HG03196 (cell line): ENCODE data around the gene SHLD1.
A peak's percentile ranks its signal among the peaks of the same experiment; 100 is the strongest.
"Not testable (repeated sequence)": the region's sequence is repeated elsewhere in the genome, so short reads cannot be mapped to it uniquely, and the experiment has no call there.

ENCODE experiments used
- ATAC-seq: cut with Tn5 transposase; IDR thresholded peaks from one replicate; pipeline ENCODE4 v1.9.1; 2021; ENCODE audit not compliant: unreplicated experiment

Gene SHLD1

GRCh38 chr20:5735845-5736510 is 14.2 kb upstream of the SHLD1 start:
- no peak for ATAC-seq

DNA sequence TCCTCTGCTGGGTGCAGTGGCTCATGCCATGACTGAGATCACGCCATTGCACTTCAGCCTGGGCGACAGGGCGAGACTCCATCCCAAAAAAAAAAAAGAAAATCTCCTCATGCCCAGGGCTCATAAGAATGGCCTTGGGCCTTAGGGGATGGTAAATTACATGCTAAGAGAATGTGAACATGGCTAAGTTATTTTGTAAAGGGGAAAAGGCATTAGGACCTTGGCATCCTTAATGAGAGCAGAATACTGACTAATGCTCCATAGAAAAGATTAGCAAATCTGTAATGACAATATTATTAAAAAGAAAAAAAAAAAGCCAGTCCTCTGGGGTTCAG is 12.6 kb upstream of the SHLD1 start:
- ATAC-seq = no peak

GRCh38 chr20:5737966-5738365 is 12.2 kb upstream of the SHLD1 start:
- ATAC-seq = no peak

- not testable (repeated sequence) for ATAC-seq
Measured at GRCh38 chr20:5740643-5741042, 9.6 kb upstream of the SHLD1 start.

DNA sequence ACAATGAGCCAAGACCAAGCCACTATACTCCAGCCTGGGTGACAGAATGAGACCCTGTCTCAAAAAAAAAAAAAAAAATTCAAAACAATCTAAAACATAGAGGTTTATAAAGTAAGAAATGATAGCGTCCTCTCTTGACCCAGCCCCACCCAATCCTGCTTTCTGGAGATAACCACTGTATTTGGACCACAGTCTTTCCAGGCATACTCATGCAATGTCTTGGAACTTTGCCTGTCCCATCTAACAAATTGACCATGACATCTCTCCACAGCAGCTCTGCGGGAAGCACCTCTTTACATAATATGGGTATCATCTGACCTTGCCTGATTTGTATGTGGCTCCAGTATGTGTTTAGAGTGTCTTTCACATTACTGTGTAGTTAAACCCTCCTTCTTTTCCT is 9.1 kb upstream of the SHLD1 start:
- no peak for ATAC-seq

DNA sequence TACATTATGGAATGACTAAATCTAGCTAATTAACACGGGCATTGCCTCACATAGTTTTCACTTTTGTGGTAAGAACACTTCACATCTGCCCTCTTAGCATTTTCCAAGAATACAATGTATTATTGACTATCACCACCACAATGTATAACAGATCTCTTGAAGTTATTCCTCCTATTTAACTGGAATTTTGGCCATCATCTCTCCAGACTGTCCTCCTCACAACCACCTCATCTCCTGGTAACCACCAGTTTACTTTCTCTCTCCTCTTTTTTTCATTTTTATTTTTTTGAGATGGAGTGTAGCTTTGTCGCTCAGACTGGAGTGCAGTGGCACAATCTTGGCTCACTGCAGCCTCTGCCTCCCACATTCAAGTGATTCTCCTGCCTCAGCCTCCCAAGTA is 8.2 kb upstream of the SHLD1 start:
- ATAC-seq = no peak

DNA sequence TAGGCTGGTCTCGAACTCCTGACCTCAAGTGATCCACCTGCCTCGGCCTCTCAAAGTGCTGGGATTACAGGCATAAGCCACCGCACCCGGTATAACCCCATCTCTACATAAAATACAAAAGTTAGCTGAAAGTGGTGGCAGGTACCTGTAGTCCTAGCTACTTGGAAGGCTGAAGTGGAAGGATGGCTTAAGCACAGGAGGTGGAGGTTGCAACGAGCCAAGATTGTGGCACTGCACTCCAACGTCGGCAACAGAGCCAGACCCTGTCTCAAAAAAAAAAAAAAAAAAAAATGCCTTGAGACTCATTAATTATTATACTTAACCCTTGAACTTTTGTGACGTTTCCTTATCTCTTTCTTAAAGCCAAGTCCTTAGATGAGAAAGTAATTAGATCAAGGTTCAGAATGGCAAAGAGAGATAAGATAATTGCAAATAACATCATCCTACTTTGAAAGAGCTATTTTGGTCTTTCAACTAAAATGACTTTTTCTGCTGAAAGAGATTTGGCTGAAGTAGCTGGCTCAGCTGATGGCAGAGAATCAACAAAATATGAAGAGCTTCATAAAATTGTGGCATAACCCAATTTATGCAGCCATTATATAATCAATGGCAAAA is 4.7 kb upstream of the SHLD1 start:
- ATAC-seq = no peak

GRCh38 chr20:5746064-5746463 is 4.1 kb upstream of the SHLD1 start:
- no peak for ATAC-seq

DNA sequence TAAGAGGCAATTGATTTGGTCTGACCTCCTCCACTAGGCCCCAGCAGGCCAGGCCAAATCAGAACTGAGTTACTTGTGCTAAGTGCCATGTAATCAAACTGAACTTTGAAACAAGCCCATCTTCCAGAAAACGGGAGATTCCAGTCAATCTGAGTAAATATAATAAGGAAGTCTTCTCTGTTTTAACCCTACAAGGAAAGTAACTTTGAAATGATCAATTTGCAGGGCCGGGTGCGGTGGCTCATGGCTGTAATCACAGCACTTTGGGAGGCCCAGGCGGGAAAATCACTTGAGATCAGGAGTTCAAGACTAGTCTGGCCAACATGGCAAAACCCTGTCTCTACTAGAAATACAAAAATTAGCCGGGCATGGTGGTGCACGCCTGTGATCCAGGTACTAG is 2.0 kb upstream of the SHLD1 start:
- ATAC-seq = no peak

DNA sequence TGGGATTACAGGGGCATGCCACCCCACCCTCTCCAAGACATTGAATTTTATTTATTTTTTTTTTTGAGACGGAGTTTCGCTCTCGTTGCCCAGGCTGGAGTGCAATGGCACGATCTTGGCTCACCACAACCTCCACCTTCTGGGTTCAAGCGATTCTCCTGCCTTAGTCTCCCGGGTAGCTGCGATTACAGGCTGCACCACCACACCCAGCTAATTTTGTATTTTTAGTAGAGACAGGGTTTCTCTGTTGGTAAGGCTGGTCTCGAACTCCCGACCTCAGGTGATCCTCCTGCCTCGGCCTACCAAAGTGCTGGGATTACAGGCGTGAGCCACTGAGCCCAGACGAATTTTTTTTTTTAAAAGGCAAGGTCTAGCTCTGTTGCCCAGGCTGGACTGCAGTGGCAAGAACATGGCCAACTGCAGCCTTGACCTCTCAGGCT is 669 bp upstream of the SHLD1 start:
- not testable (repeated sequence) for ATAC-seq

DNA sequence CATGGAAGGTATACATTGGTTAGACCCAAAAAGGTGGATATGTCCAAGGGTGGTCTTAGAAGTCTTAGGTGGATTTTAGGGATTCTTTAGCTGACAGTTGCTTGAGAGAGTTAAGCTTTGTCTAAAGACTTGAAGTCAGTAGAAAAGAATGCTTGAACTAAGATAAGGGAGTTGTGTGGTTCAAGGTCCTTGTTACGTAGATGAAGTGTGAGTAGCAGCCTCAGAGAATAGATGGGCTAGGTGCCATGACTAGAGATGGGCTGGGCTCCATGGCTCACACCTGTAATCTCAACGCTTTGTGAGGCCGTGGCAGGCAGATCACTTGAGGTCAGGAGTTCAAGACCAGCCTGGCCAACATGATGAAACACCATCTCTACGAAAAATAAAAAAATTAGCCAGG is 1.7 kb downstream of the SHLD1 start:
- ATAC-seq = no peak

GRCh38 chr20:5753814-5754213 is 3.6 kb downstream of the SHLD1 start:
- no peak for ATAC-seq

DNA sequence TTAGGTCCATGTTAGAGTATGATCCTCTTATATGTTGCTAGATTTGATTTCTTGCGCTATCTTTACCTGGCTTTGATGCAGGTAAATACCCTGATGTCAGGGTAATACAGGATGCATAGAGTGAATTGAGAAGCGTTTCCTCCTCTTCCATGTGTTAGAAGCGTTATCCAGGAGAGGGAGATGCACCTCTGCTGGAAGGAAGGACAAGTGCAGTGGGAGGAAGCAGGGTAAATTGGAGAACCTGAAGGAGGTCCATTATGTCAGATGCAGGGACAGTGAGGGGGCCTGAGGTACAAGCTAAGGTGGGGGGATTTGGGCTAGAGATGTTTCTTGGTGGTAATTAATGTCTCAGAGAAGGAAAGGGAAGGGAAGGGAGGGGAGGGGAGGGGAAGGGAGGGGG is 7.7 kb downstream of the SHLD1 start:
- no peak for ATAC-seq

DNA sequence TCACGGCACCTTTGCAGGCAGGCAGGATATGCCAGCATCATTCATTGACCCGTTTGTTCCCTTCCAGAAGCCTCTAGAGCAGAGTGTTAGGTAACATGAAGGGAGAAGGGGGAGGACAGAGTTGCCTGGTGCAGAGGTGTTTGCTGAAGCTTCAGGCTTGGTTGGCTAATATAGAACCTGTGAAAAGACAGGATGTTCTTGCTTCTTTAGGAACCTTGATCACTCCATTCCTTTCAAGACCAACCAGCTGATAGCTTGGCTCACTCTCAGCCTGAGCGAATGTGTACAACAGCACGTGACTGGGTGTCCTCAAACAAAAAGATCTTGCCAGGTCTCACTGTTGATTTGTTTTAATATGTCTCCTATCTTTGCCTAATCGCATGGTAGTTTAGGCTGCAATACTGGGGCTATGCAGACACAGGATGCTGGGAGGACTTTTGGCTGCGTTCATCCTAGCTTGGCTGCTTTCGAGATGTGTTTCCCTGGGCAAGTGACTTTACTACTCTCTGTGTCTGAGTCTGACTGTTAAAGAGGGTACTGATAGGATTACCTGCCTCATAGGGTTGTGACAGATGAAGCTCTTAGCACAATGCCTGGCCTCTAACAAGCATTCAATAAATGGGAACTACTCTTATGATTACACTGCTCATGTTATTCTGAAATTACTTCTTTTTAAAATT is 16.0 kb downstream of the SHLD1 start:
- no peak for ATAC-seq

- no peak for ATAC-seq
Measured at GRCh38 chr20:5767493-5768098, 17.4 kb downstream of the SHLD1 start.

- ATAC-seq = no peak
Measured at GRCh38 chr20:5770231-5770986, 20.2 kb downstream of the SHLD1 start.

DNA sequence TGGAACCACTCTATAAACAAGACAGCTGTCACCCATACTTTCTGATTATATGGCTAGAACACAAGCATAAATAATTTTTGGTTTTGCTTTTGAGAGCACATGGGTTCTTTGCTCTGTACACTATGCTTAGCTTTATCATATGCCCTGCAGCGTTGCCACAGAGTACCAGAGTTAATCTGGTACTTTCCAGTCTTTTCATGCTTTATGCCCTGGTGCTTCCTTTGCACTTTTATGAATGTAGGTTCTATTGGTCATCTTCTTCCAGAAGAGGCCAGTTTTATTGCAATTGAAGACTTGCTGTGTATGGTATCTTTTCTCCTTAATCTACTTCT is 20.8 kb downstream of the SHLD1 start:
- peak; percentile 54 for ATAC-seq

- no peak for ATAC-seq
Measured at GRCh38 chr20:5772704-5773103, 22.5 kb downstream of the SHLD1 start.

- ATAC-seq = no peak
Measured at GRCh38 chr20:5773589-5773988, 23.4 kb downstream of the SHLD1 start.

GRCh38 chr20:5776077-5776476 is 25.9 kb downstream of the SHLD1 start:
- ATAC-seq = no peak

- no peak for ATAC-seq
Measured at GRCh38 chr20:5779071-5779900, 29.1 kb downstream of the SHLD1 start.
